H9 (cell line): Measurements from ENCODE around the gene SLC7A11. TPM values are rescaled to one million over a fixed set of nuclear protein-coding genes. Genes with fewer than 3 reads are reported as not detected.

ENCODE experiments used
- DNase-seq: peaks from one replicate; pipeline ENCODE4 v3.0.0-alpha.2; 2017
- H2AFZ ChIP-seq: one replicate; pipeline ENCODE4 v1.6.1; 2013; ENCODE audit warnings: mild to moderate bottlenecking, low read length, control low read depth, moderate library complexity
- H2AK5ac ChIP-seq: 2 replicates; pipeline ENCODE4 v1.6.1; 2013; ENCODE audit warnings: low read length, control low read depth, mixed read lengths; ENCODE audit not compliant: insufficient read length
- H2BK120ac ChIP-seq: one replicate; pipeline ENCODE4 v1.6.1; 2013; ENCODE audit warnings: low read depth, mild to moderate bottlenecking, low read length, control low read depth, inconsistent platforms; ENCODE audit not compliant: poor library complexity, severe bottlenecking
- H2BK12ac ChIP-seq: 2 replicates; pipeline ENCODE4 v1.6.1; 2013; ENCODE audit warnings: low read length, control low read depth, mixed read lengths, low read depth; ENCODE audit not compliant: insufficient read length
- H2BK15ac ChIP-seq: 2 replicates; pipeline ENCODE4 v1.6.1; 2013; ENCODE audit warnings: low read depth, low read length, control low read depth
- H2BK20ac ChIP-seq: one replicate; pipeline ENCODE4 v1.6.1; 2013; ENCODE audit warnings: low read depth, mild to moderate bottlenecking, low read length, control low read depth, inconsistent platforms; ENCODE audit not compliant: poor library complexity, severe bottlenecking
- H2BK5ac ChIP-seq: 2 replicates; pipeline ENCODE4 v1.6.1; 2013; ENCODE audit warnings: low read length, control low read depth, mixed read lengths; ENCODE audit not compliant: insufficient read length
- H3K14ac ChIP-seq: 2 replicates; pipeline ENCODE4 v1.6.1; 2013; ENCODE audit warnings: low read length, control low read depth; ENCODE audit not compliant: insufficient read depth
- H3K18ac ChIP-seq: 2 replicates; pipeline ENCODE4 v1.6.1; 2013; ENCODE audit warnings: low read depth, mild to moderate bottlenecking, mixed read lengths, low read length, control low read depth; ENCODE audit not compliant: insufficient read length
- H3K23ac ChIP-seq: 2 replicates; pipeline ENCODE4 v1.6.1; 2013; ENCODE audit warnings: low read length, control low read depth, mixed read lengths, low read depth; ENCODE audit not compliant: insufficient read length
- H3K23me2 ChIP-seq: 2 replicates; pipeline ENCODE4 v1.6.1; 2013; ENCODE audit warnings: low read depth, mild to moderate bottlenecking, mixed read lengths, low read length, control low read depth; ENCODE audit not compliant: insufficient read length, poor library complexity, severe bottlenecking
- H3K27ac ChIP-seq: 2 replicates; pipeline ENCODE4 v1.5.1; 2013; ENCODE audit warnings: low read length, control low read depth, mixed read lengths, low read depth; ENCODE audit not compliant: insufficient read length
- H3K27me3 ChIP-seq: 2 replicates; pipeline ENCODE4 v1.6.1; 2013; ENCODE audit warnings: low read length, control low read depth, inconsistent platforms; ENCODE audit not compliant: insufficient read depth
- H3K4ac ChIP-seq: 2 replicates; pipeline ENCODE4 v1.6.1; 2013; ENCODE audit warnings: low read depth, mild to moderate bottlenecking, control low read depth, inconsistent platforms, low read length, moderate library complexity
- H3K4me1 ChIP-seq: 2 replicates; pipeline ENCODE4 v1.6.1; 2013; ENCODE audit warnings: low read length, control low read depth, inconsistent platforms; ENCODE audit not compliant: insufficient read depth
- H3K4me2 ChIP-seq: 2 replicates; pipeline ENCODE4 v1.6.1; 2013; ENCODE audit warnings: low read length, control low read depth, mixed read lengths; ENCODE audit not compliant: insufficient read length, insufficient read depth
- H3K56ac ChIP-seq: 2 replicates; pipeline ENCODE4 v1.6.1; 2013; ENCODE audit warnings: low read depth, mild to moderate bottlenecking, mixed read lengths, low read length, control low read depth; ENCODE audit not compliant: insufficient read length
- H3K79me1 ChIP-seq: 2 replicates; pipeline ENCODE4 v1.6.1; 2013; ENCODE audit warnings: low read depth, mild to moderate bottlenecking, moderate library complexity, low read length, control low read depth, inconsistent platforms; ENCODE audit not compliant: insufficient read depth, poor library complexity, severe bottlenecking
- H3K79me2 ChIP-seq: 2 replicates; pipeline ENCODE4 v1.6.1; 2013; ENCODE audit warnings: low read length, control low read depth, inconsistent platforms; ENCODE audit not compliant: insufficient read depth
- H3K9ac ChIP-seq: 2 replicates; pipeline ENCODE4 v1.6.1; 2013; ENCODE audit warnings: low read length, control low read depth, mixed read lengths; ENCODE audit not compliant: insufficient read length; ENCODE audit errors: extremely low read depth
- H3K9me3 ChIP-seq: one replicate; pipeline ENCODE4 v1.6.1; 2013; ENCODE audit warnings: low read depth, low read length, inconsistent platforms; ENCODE audit not compliant: control insufficient read depth
- H3T11ph ChIP-seq: one replicate; pipeline ENCODE4 v1.6.1; 2013; ENCODE audit warnings: mild to moderate bottlenecking, low read length, control low read depth, inconsistent platforms
- H4K20me1 ChIP-seq: one replicate; pipeline ENCODE4 v1.6.1; 2013; ENCODE audit not compliant: control insufficient read depth, insufficient read length, insufficient read depth
- H4K5ac ChIP-seq: 2 replicates; pipeline ENCODE4 v1.6.1; 2013; ENCODE audit warnings: low read depth, mild to moderate bottlenecking, mixed read lengths, low read length, control low read depth; ENCODE audit not compliant: insufficient read length
- H4K8ac ChIP-seq: replicated peaks from 2 replicates; pipeline ENCODE4 v1.6.1; 2013; ENCODE audit warnings: low read length, control low read depth, mixed read lengths, low read depth; ENCODE audit not compliant: insufficient read length
- H4K91ac ChIP-seq: 2 replicates; pipeline ENCODE4 v1.6.1; 2013; ENCODE audit warnings: low read depth, mild to moderate bottlenecking, moderate library complexity, mixed read lengths, low read length, control low read depth; ENCODE audit not compliant: insufficient read length
- H3K27ac Mint-ChIP-seq, 3 experiments: 2 replicates in 2 of 3; 3 replicates in 1 of 3; pipeline ENCODE4 v1.8.0; 2020 to 2021; ENCODE audit warnings: mixed read lengths in 3 of 3, mild to moderate bottlenecking in 1 of 3, moderate library complexity in 1 of 3
- H3K27me3 Mint-ChIP-seq: 2 replicates; pipeline ENCODE4 v1.8.0; 2021; ENCODE audit warnings: low read depth, mild to moderate bottlenecking, moderate library complexity, mixed read lengths
- H3K36me3 Mint-ChIP-seq, 3 experiments: 2 replicates in 2 of 3; 3 replicates in 1 of 3; pipeline ENCODE4 v1.8.0; 2020 to 2021; ENCODE audit warnings: low read depth in 3 of 3, mixed read lengths in 3 of 3; ENCODE audit not compliant: insufficient read depth in 1 of 3
- H3K4me1 Mint-ChIP-seq, 2 experiments: 2 replicates each; pipeline ENCODE4 v1.8.0; 2020; ENCODE audit warnings: mixed read lengths in 2 of 2
- H3K4me3 Mint-ChIP-seq, 2 experiments: 2 replicates in 1 of 2; 3 replicates in 1 of 2; pipeline ENCODE4 v1.8.0; 2020 to 2021; ENCODE audit warnings: mild to moderate bottlenecking in 2 of 2, mixed read lengths in 2 of 2, moderate library complexity in 1 of 2
- H3K9me3 Mint-ChIP-seq, 2 experiments: 2 replicates in 1 of 2; 3 replicates in 1 of 2; pipeline ENCODE4 v1.8.0; 2020; ENCODE audit warnings: mild to moderate bottlenecking in 2 of 2, mixed read lengths in 2 of 2, moderate library complexity in 1 of 2
- whole genome bisulfite sequencing: extraction: QIAGEN DNeasy Blood & Tissue Kit; methylation state at CpG from one replicate; pipeline ENCODE4 v1.1.7; 2013; ENCODE audit warnings: missing lambda C conversion rate, low lambda C conversion rate, mixed read lengths; ENCODE audit not compliant: insufficient read length; ENCODE audit errors: extremely low coverage; 5-methylcytosine and 5-hydroxymethylcytosine counted together
- total RNA-seq: library from RNA; stranded (reverse); gene quantifications from 2 replicates; pipeline ENCODE4 v1.2.1, GENCODE V29; 2021
- TF ChIP-seq, protein P1 (sequence below): fragments of 200-600 bp; sonication (generic); conservative IDR thresholded peaks from 3 replicates; pipeline ENCODE4 v1.8.0; 2021; ENCODE audit warnings: antibody characterized with exemption, mild to moderate bottlenecking

SLC7A11 gene
- total RNA-seq, 1 experiment from 2014 or later, result 19.8 TPM

DNA sequence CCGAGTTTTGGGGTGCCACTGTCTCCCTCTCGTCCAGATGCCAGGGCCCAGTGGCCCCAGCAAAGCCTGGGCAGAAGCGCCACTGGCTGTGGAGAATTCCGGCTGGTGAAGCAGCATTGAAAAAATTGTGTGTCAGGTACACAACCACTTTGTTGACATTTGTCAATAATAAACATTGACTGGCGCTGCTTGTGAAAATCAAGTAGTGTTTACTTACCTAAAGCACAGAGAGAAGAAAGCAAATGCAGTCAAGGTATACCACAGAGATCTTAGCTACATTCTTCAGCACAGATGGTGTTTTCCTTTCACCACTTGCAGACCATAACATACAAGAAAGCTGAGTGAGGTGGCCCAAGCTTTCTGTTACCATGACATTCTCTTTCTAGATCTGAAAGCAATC lies 14.5 kb upstream of the SLC7A11 start:
- no peak overlapping the region for H4K5ac ChIP-seq
- H3K4ac ChIP-seq, result no peak overlapping the region
- no peaks in the 10 kb centered on the region for H3K23me2 ChIP-seq
- H3K79me1 ChIP-seq, result no peaks in the 10 kb centered on the region
- no peaks in the 10 kb centered on the region for H3K9me3 ChIP-seq
- H3K27ac ChIP-seq, result no peak overlapping the region
- no peak overlapping the region for H2BK20ac ChIP-seq
- TF ChIP-seq, protein P1, sequence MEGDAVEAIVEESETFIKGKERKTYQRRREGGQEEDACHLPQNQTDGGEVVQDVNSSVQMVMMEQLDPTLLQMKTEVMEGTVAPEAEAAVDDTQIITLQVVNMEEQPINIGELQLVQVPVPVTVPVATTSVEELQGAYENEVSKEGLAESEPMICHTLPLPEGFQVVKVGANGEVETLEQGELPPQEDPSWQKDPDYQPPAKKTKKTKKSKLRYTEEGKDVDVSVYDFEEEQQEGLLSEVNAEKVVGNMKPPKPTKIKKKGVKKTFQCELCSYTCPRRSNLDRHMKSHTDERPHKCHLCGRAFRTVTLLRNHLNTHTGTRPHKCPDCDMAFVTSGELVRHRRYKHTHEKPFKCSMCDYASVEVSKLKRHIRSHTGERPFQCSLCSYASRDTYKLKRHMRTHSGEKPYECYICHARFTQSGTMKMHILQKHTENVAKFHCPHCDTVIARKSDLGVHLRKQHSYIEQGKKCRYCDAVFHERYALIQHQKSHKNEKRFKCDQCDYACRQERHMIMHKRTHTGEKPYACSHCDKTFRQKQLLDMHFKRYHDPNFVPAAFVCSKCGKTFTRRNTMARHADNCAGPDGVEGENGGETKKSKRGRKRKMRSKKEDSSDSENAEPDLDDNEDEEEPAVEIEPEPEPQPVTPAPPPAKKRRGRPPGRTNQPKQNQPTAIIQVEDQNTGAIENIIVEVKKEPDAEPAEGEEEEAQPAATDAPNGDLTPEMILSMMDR, result no peak
- H2BK12ac ChIP-seq, result no peak overlapping the region
- no peak overlapping the region for H3K4me2 ChIP-seq
- no peaks in the 10 kb centered on the region for H3K27me3 Mint-ChIP-seq
- no peak overlapping the region for H2BK5ac ChIP-seq
- no peak overlapping the region for H2BK15ac ChIP-seq
- H2AK5ac ChIP-seq, result no peak overlapping the region
- no peak overlapping the region for H2AFZ ChIP-seq
- no peak overlapping the region for H3K4me3 Mint-ChIP-seq
- no peak overlapping the region for H3K18ac ChIP-seq
- no peak overlapping the region for H4K91ac ChIP-seq
- H3K4me1 Mint-ChIP-seq, result peaks cover 2 to 8% of the 10 kb centered on the region in 2 experiments; a peak in 2 of 4 replicates
- H3K23ac ChIP-seq, result no peak overlapping the region
- H4K8ac ChIP-seq, result no peak overlapping the region
- H3K4me1 ChIP-seq, result no peaks in the 10 kb centered on the region; the same call in 1 of the 2 replicates
- H3K9me3 Mint-ChIP-seq, result peaks cover 0 to 3% of the 10 kb centered on the region in 2 experiments; a peak in 2 of 5 replicates
- H3T11ph ChIP-seq, result no peak overlapping the region
- H3K27me3 ChIP-seq, result no peaks in the 10 kb centered on the region
- no peak overlapping the region for H3K14ac ChIP-seq
- no peak for DNase-seq
- no peak overlapping the region for H3K56ac ChIP-seq
- H3K36me3 Mint-ChIP-seq, result peaks cover 0 to 5% (median 2%) of the 10 kb centered on the region in 3 experiments; a peak in 2 of 7 replicates
- no peak overlapping the region for H2BK120ac ChIP-seq
- no peaks in the 10 kb centered on the region for H3K79me2 ChIP-seq
- no peak overlapping the region for H3K27ac Mint-ChIP-seq
- no peaks in the 10 kb centered on the region for H4K20me1 ChIP-seq
- no CpG with 5 or more reads among the region's 5 CpGs for WGBS
- no peak overlapping the region for H3K9ac ChIP-seq
